ENCODE results near the gene DEGS1. TPM values are rescaled to one million over a fixed set of nuclear protein-coding genes. Genes with fewer than 3 reads are reported as not detected.

The DEGS1 gene
- total and polyA plus RNA-seq, 10 of the 15 experiments (the other 5 are each of a cell fraction or from before 2014, with no cell fraction given): 16.5 to 133 (median 46.0) TPM

DNA sequence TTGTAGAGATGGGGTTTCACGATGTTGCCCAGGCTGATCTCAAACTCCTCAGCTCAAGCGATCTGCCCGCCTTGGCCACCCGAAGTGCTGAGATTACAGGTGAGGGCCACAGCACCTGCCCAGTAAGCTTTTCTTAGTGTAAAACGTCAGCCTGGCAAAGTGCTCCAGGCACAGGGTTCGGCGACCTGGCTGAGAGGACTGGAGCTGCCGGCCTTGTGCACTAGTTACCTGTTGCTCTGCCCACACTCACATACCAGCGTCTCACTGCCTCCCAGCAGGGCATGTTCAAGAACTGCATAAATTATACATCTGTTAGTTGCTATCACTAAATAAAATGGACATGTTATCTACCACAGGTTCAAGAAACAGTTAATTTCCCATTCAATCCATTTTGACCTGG lies 55.2 kb downstream of the DEGS1 start:
- CTCF ChIA-PET: no interaction called here
- BruUV-seq (replicated peaks): no TSS peak
- WGBS (ENCODE audit: insufficient coverage, insufficient replicate concordance, low lambda C conversion rate, missing lambda C conversion rate): 95% methylated on average over 9 of the region's 9 CpGs

More for the DNA sequence above, 55.2 kb downstream of the DEGS1 start:
- intact Hi-C loops (cut with micrococcal nuclease; ENCODE audit: unreplicated experiment) (loop anchor here (2.0 kb wide), 1 partner anchor 13 kb away; no protein-coding TSS in a partner anchor), in situ Hi-C loops (cut with MboI) (no loop called here)
- H3K36me3 ChIP-seq (ENCODE audit: control insufficient read depth in 2 of 2, insufficient read depth in 2 of 2, low read length in 1 of 2): peaks cover 0 to 2% of the 10 kb centered on the region in 2 experiments; a peak in 3 of 4 replicates
- ATAC-seq: no peak
- H3K27me3 ChIP-seq (replicated peaks in 1 of 2; ENCODE audit: control insufficient read depth in 2 of 2, insufficient read depth in 2 of 2, low read length in 1 of 2): no peaks in the 10 kb centered on the region
- H3K4me1 ChIP-seq (ENCODE audit: control insufficient read depth, insufficient read depth, low read length): no peaks in the 10 kb centered on the region
- no peak for DNase-seq (ENCODE audit: low read depth, low spot score)
- no peak for FAIRE-seq
- ChIA-PET SMC1A (ENCODE audit: uncharacterized antibody, unreplicated experiment) (interaction anchor here (0.6 kb wide), 1 partner anchor 1657 kb away, joined by 4 read pairs; no protein-coding TSS in a partner anchor), RAD21 (ENCODE audit: unreplicated experiment) (interaction anchor here (1.1 kb wide), 1 partner anchor 122 kb away, joined by 3 read pairs; no protein-coding TSS in a partner anchor), POLR2A (interaction anchor here (0.6 kb wide), 1 partner anchor 126 kb away, joined by 4 read pairs; no protein-coding TSS in a partner anchor)
- no peak overlapping the region for H3K4me3 ChIP-seq
- H2AFZ ChIP-seq (ENCODE audit: control insufficient read depth, low read depth, low read length): no peak overlapping the region
- no peak overlapping the region for H3K27ac ChIP-seq (ENCODE audit: control insufficient read depth, insufficient read depth)
- H3K9me3 ChIP-seq (replicated peaks; ENCODE audit: control insufficient read depth, insufficient read depth, low read length): no peaks in the 10 kb centered on the region
- H3K79me2 ChIP-seq (ENCODE audit: control insufficient read depth, insufficient read depth, low read length): no peaks in the 10 kb centered on the region
- no peaks in the 10 kb centered on the region for H4K20me1 ChIP-seq (ENCODE audit: control insufficient read depth, insufficient read depth)
- H3K4me2 ChIP-seq (ENCODE audit: control insufficient read depth, insufficient read depth): no peak overlapping the region
- H3K9ac ChIP-seq (ENCODE audit: control insufficient read depth, insufficient read depth, low read length): no peak overlapping the region
- no peak for TF ChIP-seq STAT3 (IDR thresholded peaks at IDR 0.05; ENCODE audit: low read depth, low read length)
- no peak for TF ChIP-seq SPI1 (IDR thresholded peaks at IDR 0.05; ENCODE audit: borderline replicate concordance, insufficient read depth, low read depth, low read length)
- TF ChIP-seq, protein P1, sequence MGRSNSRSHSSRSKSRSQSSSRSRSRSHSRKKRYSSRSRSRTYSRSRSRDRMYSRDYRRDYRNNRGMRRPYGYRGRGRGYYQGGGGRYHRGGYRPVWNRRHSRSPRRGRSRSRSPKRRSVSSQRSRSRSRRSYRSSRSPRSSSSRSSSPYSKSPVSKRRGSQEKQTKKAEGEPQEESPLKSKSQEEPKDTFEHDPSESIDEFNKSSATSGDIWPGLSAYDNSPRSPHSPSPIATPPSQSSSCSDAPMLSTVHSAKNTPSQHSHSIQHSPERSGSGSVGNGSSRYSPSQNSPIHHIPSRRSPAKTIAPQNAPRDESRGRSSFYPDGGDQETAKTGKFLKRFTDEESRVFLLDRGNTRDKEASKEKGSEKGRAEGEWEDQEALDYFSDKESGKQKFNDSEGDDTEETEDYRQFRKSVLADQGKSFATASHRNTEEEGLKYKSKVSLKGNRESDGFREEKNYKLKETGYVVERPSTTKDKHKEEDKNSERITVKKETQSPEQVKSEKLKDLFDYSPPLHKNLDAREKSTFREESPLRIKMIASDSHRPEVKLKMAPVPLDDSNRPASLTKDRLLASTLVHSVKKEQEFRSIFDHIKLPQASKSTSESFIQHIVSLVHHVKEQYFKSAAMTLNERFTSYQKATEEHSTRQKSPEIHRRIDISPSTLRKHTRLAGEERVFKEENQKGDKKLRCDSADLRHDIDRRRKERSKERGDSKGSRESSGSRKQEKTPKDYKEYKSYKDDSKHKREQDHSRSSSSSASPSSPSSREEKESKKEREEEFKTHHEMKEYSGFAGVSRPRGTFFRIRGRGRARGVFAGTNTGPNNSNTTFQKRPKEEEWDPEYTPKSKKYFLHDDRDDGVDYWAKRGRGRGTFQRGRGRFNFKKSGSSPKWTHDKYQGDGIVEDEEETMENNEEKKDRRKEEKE (IDR thresholded peaks at IDR 0.05): no peak
- no peak for TF ChIP-seq ATF7 (IDR thresholded peaks at IDR 0.05; ENCODE audit: low read depth)
